Measurements from ENCODE around the gene GUCY2F.

Gene GUCY2F

DNA sequence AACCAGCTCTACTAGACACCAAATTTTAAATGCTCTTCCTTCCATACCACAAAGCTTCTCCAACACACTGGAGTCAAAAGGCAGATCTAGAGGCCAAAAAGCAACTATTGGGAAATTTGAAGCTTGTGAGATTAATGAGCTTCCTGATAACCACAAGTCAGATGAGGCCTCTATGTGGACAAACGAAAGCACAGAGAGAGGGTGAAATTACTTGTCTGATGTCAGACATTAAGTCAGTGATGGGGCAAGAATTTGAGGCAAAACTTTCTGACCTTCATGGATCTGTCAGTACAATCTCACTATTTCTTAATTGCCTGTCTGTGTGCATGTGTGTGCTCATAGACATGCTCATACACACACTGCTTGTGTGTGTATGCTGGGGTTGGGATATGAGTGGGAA, 103.6 kb downstream of the GUCY2F start:
- no peaks in the 10 kb centered on the region for H3K9me3 ChIP-seq (ENCODE audit: severe bottlenecking)
- no peaks in the 10 kb centered on the region for H3K36me3 ChIP-seq
- TF ChIP-seq, protein P1, sequence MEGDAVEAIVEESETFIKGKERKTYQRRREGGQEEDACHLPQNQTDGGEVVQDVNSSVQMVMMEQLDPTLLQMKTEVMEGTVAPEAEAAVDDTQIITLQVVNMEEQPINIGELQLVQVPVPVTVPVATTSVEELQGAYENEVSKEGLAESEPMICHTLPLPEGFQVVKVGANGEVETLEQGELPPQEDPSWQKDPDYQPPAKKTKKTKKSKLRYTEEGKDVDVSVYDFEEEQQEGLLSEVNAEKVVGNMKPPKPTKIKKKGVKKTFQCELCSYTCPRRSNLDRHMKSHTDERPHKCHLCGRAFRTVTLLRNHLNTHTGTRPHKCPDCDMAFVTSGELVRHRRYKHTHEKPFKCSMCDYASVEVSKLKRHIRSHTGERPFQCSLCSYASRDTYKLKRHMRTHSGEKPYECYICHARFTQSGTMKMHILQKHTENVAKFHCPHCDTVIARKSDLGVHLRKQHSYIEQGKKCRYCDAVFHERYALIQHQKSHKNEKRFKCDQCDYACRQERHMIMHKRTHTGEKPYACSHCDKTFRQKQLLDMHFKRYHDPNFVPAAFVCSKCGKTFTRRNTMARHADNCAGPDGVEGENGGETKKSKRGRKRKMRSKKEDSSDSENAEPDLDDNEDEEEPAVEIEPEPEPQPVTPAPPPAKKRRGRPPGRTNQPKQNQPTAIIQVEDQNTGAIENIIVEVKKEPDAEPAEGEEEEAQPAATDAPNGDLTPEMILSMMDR (IDR thresholded peaks at IDR 0.05; ENCODE audit: low read depth, low read length): no peak
- peaks cover 42% of the 10 kb centered on the region for H3K27me3 ChIP-seq (ENCODE audit: insufficient read depth, low read depth, severe bottlenecking)
- H3K27ac ChIP-seq: no peak overlapping the region
- DNase-seq: no peak
- H3K4me3 ChIP-seq (ENCODE audit: low read depth, low read length): no peak overlapping the region

DNA sequence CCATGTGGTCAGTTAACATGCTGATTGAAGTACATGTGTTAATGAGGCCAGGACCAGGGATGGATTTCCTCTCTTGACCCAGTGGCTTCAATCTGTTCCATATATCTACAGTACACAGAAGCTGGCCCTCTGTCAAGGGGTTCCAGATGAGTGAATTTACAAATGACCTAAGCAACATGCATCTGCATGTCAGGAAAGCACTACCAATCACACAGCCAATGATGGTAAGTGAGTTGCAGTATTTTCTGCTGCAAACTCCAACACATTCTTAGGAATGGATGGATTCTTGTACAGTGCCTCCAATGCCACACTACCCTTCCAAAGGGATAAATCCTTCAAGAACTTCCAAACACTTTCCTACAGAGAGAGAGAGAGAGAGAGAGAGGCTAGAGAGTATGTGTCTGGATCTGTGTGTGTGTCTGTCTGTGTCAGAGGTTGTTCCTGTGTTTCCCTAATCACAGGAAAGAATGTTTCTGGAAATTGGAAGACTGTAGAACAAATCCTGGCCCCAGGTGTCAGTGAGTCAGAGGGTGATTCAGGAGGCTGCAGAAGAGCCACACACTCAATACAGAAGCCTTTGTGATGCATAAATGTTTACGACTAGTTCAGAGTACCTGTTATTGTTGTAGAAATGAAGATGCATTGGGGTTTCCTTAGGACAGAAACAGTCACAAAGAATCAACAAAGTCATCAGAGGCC, 107.5 kb downstream of the GUCY2F start:
- H3K36me3 ChIP-seq: no peaks in the 10 kb centered on the region
- H3K27ac ChIP-seq: no peak overlapping the region
- peaks cover 39% of the 10 kb centered on the region for H3K27me3 ChIP-seq (ENCODE audit: insufficient read depth, low read depth, severe bottlenecking)
- H3K9me3 ChIP-seq (ENCODE audit: severe bottlenecking): no peaks in the 10 kb centered on the region
- H3K4me3 ChIP-seq (ENCODE audit: low read depth, low read length): no peak overlapping the region
- DNase-seq: no peak
- TF ChIP-seq, protein P1 (IDR thresholded peaks at IDR 0.05; ENCODE audit: low read depth, low read length): no peak

DNA sequence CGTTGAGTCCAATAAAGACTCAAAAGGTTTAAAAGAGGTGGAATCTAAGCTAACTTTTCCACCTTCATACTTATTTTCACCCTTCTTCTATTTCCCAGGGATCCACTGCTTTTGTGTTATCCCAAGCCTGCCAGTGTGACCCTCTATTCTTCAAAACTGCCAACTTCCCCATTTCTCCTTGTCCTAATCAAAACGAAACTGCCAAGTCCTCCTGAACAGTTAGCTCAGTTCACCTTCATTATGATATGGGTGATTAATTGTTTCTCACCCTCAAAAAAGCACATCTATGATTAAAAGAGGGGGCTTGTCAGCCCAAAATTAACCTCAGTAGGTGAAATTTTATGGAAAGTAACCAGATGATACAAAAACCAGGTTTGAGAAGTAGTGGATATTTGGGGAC, 108.4 kb downstream of the GUCY2F start:
- H3K36me3 ChIP-seq: no peaks in the 10 kb centered on the region
- TF ChIP-seq, protein P1 (IDR thresholded peaks at IDR 0.05; ENCODE audit: low read depth, low read length): no peak
- peaks cover 42% of the 10 kb centered on the region for H3K27me3 ChIP-seq (ENCODE audit: insufficient read depth, low read depth, severe bottlenecking)
- DNase-seq: no peak
- no peaks in the 10 kb centered on the region for H3K9me3 ChIP-seq (ENCODE audit: severe bottlenecking)
- no peak overlapping the region for H3K27ac ChIP-seq
- no peak overlapping the region for H3K4me3 ChIP-seq (ENCODE audit: low read depth, low read length)

DNA sequence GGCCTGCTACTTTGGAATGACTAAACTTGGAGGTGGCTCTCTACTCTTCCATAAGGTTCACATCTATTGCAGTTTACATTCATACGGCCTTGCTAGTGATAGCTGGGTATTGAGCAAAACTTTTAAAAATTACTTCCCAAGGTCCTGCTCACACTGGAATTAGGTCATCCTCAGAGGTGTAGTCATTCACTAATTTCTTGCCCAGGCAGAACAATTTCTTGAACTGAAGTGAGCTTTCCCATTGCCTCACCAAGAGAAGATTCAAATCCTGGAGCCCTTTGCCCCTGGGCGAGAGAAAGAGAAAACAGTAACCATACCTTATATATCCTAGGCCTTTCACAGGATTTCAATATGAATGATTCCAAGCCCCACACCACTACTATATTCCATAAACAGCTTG, 109.2 kb downstream of the GUCY2F start:
- H3K4me3 ChIP-seq (ENCODE audit: low read depth, low read length): no peak overlapping the region
- no peak overlapping the region for H3K27ac ChIP-seq
- H3K27me3 ChIP-seq (ENCODE audit: insufficient read depth, low read depth, severe bottlenecking): peaks cover 41% of the 10 kb centered on the region
- TF ChIP-seq, protein P1 (IDR thresholded peaks at IDR 0.05; ENCODE audit: low read depth, low read length): no peak
- no peaks in the 10 kb centered on the region for H3K9me3 ChIP-seq (ENCODE audit: severe bottlenecking)
- H3K36me3 ChIP-seq: no peaks in the 10 kb centered on the region
- no peak for DNase-seq

DNA sequence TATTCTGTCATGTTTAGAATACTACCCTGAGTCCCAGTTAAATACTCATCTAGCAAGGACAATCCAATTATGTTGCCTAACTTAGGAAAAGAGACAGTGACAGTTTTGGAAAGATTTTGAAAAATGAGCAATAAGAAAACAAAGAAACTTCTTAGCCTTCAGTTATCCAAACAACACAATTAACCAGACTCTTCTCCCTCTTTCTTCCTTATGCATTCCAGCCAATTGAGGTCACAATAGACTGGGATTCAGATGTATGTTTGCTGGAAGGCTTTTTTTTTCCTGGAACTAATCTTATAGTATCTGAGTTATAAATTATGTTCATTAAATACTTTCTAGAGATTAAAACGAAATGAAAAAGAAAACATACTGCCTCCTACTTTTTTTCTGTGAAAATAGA, 109.6 kb downstream of the GUCY2F start:
- DNase-seq: no peak

More for the DNA sequence above, 109.6 kb downstream of the GUCY2F start:
- no peaks in the 10 kb centered on the region for H3K9me3 ChIP-seq (ENCODE audit: severe bottlenecking)
- H3K4me3 ChIP-seq (ENCODE audit: low read depth, low read length): no peak overlapping the region
- TF ChIP-seq, protein P1 (IDR thresholded peaks at IDR 0.05; ENCODE audit: low read depth, low read length): no peak
- no peak overlapping the region for H3K27ac ChIP-seq
- H3K27me3 ChIP-seq (ENCODE audit: insufficient read depth, low read depth, severe bottlenecking): peaks cover 37% of the 10 kb centered on the region
- no peaks in the 10 kb centered on the region for H3K36me3 ChIP-seq

Data from WERI-Rb-1 (cell line).